ENCODE measurements around the gene TRIP13.
"Not testable (repeated sequence)": the region's sequence is repeated elsewhere in the genome, so short reads cannot be mapped to it uniquely, and the experiment has no call there.

Gene TRIP13

DNA sequence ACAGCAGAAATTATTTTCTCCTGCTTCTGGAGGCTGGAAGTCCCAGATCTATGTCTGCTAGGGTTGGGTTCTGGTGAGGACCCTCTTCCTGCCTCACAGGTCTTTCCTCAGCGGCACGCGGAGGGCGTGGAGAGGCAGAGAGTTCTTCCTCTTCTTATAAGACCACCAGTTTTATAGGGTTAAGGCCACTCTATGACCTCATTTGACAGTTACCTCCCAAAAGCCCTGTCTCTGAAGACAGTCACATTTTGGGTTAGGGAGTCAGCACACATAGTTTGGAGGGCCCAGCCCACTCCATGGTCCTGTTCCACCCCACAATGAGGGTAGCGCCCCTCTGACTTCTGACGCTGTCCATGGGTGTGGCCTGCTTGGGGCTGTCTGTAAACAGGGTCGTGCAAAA is 46.7 kb downstream of the TRIP13 start:
- DNase-seq = no peak

DNA sequence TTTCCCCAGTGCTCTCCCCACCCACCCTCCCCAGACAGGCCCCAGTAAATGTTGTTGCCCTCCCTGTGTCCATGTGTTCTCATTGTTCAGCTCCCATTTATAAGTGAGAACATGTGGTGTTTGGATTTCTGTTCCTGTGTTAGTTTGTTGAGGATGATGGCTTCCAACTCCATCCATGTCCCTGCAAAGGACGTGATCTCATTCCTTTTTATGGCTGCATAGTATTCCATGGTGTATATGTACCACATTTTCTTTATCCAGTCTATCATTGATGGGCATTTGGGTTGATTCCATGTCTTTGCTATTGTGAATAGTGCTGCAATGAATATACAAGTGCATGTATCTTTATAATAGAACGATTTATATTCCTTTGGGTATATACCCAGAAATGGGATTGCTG is 48.1 kb downstream of the TRIP13 start:
- DNase-seq = not testable (repeated sequence)

DNA sequence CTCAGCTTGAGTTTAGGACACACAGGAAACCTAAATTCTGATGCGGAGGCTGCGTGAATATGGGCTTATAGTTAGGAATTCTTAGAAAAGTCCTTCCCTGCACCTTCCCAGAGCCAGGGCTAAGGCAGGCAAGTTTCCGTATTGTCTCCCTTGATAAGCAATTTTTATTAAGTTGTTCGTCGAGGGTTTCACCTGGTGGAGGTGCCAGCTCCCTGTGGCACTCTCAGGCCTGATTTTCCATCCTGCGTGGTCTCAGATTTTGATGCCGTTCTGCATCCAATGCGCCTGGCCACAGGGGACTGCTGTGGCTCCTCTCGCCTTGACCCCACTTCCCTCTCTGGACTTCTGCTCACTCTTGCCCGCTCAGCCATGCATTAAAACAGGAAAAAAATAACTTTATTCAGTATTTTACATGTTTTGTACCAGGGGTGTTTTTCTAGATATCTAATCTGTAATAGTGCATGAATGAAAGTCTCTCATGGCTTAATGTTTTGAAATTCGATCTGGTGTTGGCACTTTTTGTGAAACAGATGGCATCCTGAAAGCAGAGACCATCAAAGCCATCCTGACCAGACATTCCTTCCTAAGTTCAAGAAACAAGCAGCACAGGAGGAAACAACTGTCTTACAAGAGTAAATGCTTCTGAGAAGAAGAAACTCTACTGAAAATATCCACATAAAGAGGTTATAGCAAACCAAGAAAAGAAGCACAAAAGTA is 50.7 kb downstream of the TRIP13 start:
- no peak for DNase-seq

DNA sequence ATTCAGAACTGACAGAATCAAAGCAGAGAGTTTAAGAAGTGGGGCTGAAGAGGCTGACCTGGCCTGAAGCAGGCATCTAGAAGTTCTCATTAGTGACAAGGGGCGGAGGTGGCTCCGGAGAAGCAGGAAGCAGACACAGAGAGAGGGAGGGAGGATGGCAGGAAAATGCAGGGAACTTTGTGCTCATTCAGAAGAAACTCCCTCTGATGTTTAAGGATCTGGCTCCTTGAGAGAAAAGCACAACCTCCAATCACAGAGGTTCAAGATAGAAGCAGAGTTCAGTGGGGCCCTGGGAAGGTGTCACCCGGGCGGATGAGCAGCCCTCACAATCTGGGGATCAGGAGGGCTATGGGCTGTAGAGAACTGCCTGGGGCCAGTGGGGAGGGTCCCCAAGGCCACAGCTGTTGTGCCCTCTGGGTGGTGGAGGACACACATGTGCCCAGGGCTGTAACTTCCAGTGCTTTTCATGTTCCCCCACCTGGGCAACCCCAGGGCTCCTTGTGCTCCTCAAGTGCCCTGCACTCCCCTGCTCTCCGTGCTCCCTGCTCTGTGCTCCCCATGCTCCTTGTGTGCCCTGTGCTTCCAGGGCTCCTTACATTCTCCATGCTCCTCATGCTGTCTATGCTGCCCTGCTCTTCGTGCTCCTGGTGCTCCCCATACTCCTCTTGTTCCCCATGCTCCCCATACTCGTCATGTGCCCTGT is 51.4 kb downstream of the TRIP13 start:
- DNase-seq = no peak

DNA sequence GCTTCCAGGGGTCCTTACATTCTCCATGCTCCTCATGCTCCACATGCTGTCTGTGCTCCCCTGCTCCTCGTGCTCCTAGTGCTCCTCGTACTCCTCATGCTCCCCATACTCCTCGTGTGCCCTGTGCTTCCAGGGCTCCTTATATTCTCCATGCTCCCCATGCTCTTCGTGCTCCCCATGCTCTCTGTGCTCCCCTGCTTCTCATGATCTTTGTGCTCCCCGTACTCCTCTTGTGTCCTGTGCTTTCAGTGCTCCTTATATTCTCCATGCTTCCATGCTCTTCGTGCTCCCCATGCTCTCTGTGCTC is 51.9 kb downstream of the TRIP13 start:
- DNase-seq = no peak

DNA sequence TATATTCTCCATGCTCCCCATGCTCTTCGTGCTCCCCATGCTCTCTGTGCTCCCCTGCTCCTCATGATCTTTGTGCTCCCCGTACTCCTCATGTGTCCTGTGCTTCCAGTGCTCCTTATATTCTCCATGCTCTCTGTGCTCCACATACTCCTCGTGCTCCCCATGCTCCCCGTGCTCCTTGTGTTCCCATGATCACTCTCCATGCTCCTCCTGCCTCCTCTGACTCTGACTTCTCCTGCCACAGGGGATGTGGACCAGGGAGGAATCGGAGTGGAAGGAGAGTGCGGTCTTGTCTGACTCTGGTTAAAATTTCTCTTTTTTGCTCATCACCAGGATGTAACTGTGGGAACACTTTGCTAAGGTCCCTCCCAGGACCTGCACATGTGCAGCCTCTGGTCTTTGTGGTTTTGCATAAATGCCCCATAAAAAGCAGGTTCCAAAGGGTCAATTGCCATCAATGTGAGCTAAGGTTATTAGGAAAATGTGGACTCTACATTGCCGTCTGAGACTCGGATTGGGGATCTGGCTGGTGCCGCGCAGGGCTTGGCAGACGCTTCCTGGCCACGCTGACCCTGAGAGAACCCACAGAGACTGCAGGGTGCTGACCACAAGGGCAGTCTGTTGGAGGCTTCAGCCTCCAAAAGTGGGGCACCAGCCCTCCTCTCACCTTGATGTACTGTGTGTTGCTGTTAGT is 52.5 kb downstream of the TRIP13 start:
- DNase-seq = no peak

DNA sequence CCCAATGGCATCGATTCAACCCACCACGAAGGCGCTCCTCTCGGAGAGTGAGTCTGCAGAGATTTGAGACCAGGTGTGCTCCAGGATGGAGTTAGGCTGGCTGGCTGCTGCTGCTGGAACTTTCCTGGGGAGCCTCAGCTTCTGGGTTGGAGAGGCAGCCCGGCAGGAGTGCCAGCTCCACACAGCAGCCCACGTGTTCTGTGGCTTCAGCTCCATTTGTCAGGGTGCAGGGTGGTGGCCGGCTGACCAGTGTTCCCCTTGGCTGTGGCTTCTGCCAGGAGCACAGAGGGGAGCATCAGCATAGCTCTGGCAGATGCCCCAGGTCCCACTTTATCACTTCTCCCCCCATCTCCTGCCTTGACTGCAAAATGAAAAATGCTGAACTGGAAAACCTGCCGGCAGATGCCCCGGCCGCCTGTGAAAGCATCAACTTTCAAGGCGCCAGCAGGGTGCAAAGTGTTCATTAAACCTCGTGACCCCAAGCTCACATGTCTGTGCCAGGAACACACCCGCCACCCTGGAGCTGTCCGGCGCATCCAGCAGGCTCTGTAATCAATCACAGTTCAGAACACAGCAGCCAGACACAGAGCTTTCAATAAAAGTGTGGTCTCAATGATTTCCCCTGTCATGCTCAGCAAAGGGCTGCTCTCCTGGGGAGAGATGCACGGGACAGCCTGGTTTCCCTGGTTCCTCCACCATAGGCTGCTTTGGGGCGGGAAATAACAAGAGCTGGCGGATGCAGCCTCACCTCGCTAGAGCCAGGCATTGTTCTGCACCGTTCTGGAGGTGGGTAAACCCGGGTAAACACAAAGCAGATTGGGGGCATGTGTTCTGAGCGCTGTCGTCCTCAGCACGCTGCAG is 53.2 kb downstream of the TRIP13 start:
- DNase-seq = peak; percentile 39

DNA sequence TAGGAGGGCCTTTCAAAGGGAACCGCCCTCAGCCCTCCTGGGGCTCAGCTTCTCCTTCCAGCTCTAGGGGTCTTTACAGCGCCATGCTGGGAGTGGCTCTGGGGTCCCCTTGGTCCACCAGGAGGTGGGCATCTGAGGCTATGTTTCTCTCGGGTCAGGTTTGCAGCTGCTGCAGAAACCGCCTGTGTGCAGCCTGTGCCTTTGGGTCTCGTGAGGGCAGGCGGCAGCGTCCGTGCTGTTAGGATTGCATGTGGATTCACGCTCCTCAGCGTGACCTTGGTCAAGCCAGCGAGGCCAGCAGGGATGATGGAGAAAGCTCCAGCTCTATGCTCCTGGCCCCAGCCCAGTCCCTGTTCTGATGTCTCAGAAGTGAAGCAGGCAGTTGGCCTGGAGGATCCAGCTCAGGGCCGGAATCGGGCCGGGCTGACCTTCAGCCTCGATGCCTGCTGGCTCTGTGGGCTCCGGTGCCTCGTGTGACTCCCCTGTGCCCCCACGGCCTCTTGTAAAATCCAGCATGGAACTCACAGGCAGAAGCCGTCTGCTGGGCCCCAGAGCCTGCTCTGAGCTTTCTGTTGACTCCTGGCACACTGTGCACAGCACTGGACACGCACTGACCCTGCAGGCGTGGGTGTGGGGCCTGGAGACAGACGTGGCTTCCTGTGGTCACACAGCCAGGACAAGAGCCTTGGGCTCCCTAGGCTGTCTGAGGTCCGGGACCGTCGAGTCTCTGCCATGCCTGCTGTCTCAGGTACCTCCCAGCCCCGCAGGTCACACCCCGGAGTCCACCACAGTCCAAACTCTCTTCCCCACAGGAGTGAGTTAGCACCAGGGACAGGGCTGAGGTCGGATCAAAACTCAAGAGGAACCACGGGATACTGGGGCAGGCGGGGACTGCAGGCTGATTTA is 54.3 kb downstream of the TRIP13 start:
- no peak for DNase-seq

DNA sequence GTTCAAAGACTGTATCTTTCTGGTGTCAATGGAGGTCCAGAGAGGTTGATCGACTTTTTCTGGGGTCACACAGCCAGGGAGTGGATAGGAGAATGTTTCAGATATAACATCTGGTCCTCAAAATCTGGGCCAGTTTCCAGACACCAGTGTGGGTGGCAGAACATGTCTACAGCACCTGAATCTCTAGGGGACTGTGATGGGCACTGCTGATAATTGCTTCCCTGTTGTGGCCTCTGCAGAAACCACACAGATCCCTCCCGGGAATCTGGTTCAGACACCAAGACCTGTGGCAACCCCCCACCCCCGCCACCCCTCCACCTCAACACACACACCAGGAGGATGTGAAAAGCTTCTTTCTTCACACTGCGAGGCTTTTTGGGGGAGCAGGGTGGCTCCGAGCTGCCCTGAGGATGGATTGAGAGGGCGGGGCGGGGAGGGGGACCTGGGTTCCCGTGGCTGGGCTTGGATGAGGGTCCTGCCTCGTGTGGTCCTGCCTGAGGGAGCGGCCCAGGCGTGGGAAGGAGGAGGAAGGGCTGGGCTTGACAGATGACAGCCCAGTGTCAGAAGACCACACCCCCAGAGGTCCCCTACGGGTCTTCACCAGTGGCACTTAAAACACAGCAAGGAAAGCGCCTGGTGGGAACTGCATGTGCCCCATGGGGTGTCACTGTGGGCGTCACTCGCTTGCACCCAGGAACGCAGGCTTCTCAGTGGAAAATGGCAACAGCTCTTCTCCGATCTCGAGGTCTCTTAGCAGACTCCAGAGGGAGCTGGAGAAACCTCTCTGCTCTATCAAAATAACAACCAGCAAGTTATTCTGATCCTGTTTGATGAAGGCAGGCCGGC is 55.2 kb downstream of the TRIP13 start:
- DNase-seq = no peak

DNA sequence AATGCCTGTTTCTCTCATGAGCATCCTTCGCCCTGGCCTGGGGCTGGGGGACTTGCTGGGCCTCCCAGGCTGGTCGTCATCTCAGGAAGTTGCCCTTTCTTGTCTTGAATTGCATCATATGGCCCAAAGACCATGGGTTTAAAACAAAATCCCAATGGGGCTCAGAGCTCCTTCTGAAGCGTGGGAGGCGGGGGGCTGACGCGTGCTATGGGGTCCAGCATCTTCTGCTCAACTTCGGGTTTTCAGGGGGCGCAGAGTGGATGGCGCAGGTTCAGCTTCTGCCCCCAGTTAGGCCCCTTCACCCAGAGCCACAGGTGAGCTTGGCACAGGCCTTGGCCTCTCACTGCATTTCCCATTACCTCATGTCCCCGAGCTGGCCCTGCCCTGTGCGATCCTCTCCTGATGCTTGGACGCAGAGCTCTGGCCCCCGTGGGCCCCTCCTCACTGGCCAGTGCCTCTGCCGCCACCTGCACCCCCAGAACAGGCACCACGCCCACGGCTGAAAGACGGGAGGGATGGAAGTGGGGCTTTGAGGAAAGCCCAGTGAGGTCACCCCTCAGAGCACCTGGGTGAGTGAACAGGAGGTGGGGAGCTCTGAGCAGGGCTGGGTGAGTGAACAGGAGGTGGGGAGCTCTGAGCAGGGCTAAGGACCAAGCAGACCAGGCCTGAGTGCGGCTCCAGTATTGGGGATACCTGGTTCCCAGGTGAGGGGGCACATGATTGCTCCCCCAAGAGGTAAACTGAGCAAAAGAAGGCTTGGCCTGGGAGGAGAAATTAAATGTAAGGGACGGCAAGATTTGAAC is 56.0 kb downstream of the TRIP13 start:
- DNase-seq = no peak

DNA sequence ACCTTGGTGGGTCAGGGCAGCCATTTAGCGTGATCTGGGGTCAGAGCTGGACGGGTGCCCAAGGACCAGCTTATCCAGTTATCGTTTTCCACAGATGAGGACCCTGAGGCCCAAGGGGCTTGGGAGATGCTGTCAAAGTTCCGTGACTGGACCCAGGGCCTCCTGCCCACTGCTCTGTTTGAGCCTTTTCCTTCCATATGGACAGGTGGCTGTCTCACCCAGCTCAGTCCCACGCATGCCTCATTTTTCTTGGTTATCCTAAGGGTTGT is 56.5 kb downstream of the TRIP13 start:
- no peak for DNase-seq

DNA sequence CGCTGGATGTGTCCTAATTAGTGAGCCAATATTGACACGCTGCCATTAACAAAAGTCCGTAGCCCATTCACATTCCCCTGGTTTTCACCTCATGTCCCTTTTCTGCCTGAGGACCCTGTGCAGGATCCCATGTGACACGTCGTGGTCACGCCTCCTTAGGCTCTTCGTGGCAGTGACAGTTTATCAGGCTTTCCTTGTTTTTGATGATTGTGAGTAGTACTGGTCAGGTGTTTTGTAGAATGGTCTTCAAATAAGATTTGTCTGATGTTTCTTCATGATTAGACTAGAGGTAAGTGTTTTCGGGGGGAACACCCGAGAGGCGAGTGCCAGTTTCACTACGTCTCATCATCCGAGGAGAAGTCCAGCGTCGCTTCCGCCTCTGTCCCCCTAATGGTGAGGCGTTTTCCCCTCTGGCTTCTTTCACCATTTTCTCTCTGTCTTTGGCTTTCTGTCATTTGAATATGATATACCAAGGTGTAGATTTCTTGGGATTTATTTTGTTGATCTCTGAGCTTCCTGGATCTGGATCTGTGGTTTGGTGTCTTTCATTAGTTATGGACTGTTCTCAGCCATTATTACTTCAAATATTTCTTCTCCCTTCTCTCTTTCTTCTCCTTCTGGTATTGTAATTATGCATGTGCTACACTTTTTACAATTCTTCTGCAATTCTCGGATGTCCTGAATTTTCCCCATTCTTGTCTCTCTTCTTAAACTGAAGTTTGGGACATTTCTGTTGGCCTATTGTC is 57.3 kb downstream of the TRIP13 start:
- DNase-seq = no peak

DNA sequence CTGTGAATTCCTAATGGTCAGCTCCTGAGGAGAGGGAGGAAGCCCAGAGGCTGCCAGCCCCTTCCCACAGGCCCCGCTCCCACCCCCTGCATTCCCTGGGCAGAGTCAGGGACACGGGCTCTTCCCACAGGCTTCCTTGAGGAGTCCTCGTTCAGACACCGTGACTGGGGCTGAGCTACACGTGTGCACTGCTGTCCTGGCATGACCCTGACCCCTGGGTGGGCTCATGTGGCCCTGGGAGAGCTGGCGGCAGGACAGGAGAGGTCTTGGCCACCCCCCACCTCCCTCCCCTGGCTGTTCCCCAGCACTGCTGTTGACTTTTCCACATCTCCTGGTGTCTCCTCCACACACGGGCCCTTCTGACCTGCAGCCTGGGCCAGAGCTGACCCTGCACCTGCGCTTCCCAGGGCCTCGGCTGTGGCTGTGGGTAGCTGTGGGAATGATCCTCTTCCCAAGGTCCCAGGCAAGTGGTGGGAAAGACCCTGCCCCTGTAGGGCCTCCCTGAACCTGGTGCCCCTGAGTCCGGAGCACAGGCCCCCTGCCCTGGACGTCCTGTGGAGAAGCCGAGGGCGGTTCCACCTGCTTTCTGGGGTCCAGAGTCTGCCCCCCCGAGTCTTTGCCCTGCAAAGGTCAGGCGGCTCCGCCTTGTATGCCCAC is 59.4 kb downstream of the TRIP13 start:
- no peak for DNase-seq

DNA sequence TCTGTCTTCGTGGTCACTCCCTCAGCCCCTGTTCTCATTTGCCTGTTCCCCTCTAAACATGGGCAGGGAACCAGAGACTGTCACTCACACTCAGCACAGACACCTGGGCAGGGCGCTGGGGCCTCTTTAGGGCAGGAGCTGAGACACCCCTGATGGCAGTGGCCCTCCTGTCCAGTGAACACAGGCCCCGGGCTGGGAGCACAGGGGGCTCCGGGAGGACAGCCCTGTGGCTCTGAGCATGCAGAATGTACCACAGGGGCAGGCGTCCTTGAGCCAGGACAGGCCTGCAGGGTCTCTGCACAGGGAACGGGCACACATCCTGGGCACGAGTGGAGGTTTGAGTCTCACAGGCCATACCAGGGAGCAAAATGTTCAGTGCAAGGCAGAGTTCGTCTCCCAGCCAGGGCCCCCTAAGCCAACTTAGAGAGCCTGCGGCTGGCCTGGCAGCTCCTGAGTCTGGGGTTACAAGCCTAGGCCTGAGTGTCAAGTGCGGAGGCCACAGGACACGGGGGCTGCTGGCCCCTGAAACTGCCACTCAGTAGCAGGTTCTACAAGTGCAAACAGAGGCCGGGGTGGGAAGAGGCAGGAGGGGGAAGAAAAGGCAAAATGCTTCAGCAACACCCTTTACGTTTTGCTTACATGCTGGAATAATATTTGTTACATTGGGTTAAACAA is 60.0 kb downstream of the TRIP13 start:
- DNase-seq = no peak

DNA sequence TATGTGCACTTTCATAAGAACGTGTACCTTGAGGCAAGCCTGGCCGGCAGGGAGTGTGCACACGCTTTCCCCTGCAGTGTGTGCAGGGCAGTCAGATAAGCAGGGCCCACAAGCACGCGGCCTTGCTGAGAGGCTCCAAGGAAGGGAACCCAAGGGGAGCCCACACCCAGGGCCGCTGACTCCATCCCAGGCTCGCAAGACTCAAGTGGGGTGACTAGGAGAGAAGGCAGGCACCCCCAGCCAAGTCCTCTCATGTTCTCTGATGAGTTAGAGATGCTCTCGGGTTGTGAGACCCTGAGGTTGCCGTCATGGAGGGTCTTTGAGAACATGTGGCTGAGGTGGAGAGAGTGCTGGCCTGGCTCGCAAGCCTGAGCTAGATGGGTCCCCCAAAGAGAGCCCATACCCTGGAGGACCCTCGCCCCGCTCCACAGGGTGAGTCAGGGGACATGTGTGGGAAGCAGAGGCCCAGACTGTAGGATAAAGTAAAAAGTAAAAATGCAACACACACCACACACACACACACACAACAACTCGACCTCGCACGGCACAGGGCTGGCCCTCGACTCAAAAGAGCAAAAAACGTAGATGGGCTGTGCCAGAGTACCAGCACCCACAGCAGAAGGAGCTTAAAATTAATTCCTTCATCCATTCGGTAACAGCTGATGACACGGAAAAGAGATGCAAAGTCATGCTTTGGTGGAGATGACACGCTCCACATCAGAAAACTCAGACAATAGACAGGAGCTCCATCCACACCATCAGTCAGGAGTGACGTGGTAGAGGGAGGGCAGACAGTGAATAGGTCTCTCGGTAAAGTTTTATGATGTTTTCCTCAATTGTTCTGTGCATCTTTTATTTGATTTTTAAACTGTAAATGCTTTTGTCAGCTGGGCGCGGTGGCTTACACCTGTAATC is 61.1 kb downstream of the TRIP13 start:
- no peak for DNase-seq

DNA sequence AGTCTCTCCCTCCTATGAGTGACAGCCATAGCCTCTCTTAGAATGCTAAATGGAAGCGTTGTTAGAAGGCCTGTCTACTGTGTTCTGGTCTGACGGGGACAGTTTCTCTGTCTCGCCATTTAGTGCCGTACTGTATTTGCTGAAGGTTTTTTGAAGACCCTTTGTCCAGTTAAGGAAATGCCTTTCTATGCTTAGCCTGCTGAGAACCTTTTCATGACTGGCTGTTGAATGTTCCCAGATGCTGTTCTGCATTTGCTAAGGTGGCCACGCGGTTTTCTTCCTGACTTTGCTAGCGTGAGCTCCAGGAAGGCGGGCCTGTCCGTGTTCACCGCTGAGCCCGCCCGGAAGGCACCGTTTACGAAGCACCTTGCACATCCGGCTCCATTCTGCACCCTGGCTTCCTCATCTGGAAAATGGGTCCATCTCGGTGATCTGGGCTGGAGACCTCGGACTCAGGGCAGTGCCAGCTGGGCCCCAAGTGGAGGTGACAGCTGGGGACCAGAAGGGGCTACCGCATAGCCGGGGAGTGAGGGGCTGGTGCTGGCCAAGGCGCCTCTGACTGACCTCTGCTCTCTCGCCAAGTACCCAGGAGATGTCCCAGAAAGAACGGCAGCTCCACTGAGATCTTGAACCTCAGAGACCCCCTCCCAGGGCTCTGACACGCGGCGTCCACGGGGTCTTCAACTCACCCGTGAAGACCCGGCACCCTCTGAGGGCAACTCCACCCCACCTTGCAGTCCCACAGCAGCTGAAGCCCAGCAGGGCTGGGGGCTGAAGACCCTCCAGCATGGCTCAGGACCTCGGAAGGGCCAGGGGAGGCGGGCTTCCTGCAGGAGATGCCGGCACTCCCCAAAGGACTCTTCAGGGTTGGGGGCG is 63.4 kb downstream of the TRIP13 start:
- DNase-seq = no peak

Measured in NCI-H1105 (cell line).